GM18511 (cell line): Measurements from ENCODE around the gene KDM4F.

ENCODE experiments used
- ATAC-seq: cut with Tn5 transposase; IDR thresholded peaks from one replicate; pipeline ENCODE4 v1.9.1; 2021; ENCODE audit warnings: mild to moderate bottlenecking, moderate library complexity; ENCODE audit not compliant: unreplicated experiment

KDM4F gene

GRCh38 chr11:95059046-95059445, 9.8 kb downstream of the KDM4F start:
- ATAC-seq = no peak

GRCh38 chr11:95065336-95065735, 16.1 kb downstream of the KDM4F start:
- ATAC-seq = no peak

GRCh38 chr11:95066716-95067038, 17.5 kb downstream of the KDM4F start, which contains the start of gene SRSF8:
SRSF8 (plus strand) TSS chr11:95066919; CDS start chr11:95067227, 308 bp downstream.
- peak; percentile 51 for ATAC-seq

- peak; percentile 73 for ATAC-seq
Observed at GRCh38 chr11:95067039-95067840, 18.0 kb downstream of the KDM4F start.

GRCh38 chr11:95067841-95068219, 18.6 kb downstream of the KDM4F start:
- ATAC-seq = no peak

- ATAC-seq = peak; percentile 63
Observed at GRCh38 chr11:95068549-95068948, 19.3 kb downstream of the KDM4F start.

- no peak for ATAC-seq
Observed at GRCh38 chr11:95070471-95070870, 21.2 kb downstream of the KDM4F start.

- ATAC-seq = no peak
Observed at GRCh38 chr11:95072948-95073347, 23.7 kb downstream of the KDM4F start.

- no peak for ATAC-seq
Observed at GRCh38 chr11:95074792-95075563, 25.8 kb downstream of the KDM4F start.

- peak; percentile 76 for ATAC-seq
Observed at GRCh38 chr11:95076416-95076815, 27.2 kb downstream of the KDM4F start.

GRCh38 chr11:95076981-95077380, 27.8 kb downstream of the KDM4F start:
- ATAC-seq = no peak

- no peak for ATAC-seq
Observed at GRCh38 chr11:95078526-95078925, 29.3 kb downstream of the KDM4F start.

GRCh38 chr11:95081010-95081409, 31.8 kb downstream of the KDM4F start:
- ATAC-seq = no peak

GRCh38 chr11:95081412-95081811, 32.2 kb downstream of the KDM4F start:
- ATAC-seq = no peak

- no peak for ATAC-seq
Observed at GRCh38 chr11:95082576-95083001, 33.4 kb downstream of the KDM4F start.

- peak; percentile 40 for ATAC-seq
Observed at GRCh38 chr11:95084509-95084908, 35.3 kb downstream of the KDM4F start.

- ATAC-seq = no peak
Observed at GRCh38 chr11:95085117-95085816, 36.0 kb downstream of the KDM4F start.

- ATAC-seq = no peak
Observed at GRCh38 chr11:95086151-95086550, 36.9 kb downstream of the KDM4F start.

- no peak for ATAC-seq
Observed at GRCh38 chr11:95086836-95087570, 37.8 kb downstream of the KDM4F start.

- peak; percentile 54 for ATAC-seq
Observed at GRCh38 chr11:95088946-95089619, 39.9 kb downstream of the KDM4F start.
